ENCODE measurements around the gene CATSPERE.
"Not testable (repeated sequence)": the region's sequence is repeated elsewhere in the genome, so short reads cannot be mapped to it uniquely, and the experiment has no call there.

Gene CATSPERE

GRCh38 chr1:244448279-244449036 is 12.6 kb upstream of the CATSPERE start:
- DNase-seq (ENCODE audit: low read depth in 2 of 2): no peak

- DNase-seq (ENCODE audit: low read depth in 2 of 2): no peak
Measured at GRCh38 chr1:244449936-244450508, 11.1 kb upstream of the CATSPERE start.

DNA sequence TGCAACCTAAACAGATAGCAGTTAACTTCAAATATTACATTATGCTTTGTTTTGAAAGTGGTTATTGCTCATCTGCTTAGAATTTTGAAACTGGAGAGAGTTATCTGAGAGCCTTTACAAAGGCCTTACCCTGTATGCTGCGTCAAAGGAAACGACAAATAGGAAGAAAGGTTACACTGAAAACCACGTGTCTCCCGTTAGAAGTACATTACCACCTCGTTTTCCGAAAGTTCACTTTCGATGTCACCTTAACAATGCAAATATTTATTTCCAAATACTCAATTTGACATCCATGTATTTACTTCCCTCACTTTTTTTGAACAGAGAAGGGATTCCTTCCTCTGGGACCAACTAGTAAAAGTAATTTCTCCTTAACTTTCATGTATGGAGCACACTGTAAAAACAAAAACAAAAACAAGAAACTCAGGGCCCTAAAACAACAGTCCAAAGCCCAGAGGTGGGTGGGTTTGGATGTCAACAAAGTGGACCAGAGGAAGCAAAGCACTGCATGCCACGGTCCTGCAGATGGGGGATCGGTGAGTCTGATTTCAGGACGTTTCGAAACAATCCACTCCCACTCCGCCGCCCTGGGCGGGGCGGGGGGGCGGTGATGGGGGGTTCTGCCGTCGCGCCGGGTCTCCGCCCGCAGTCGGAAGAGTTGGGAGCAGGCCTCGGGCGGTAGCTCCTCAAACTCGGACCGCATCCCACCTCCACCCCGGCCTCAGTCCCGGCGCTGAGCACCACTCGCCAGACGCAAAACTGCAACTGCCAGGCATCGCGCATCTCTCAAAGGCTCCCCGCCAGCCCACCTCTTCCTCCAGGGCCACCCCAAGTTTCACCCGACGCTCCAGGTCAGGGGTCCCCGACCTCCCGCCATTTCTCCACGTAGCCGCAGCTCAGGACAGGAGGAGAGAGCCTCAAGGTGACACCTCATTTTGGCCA is 10.2 kb upstream of the CATSPERE start:
- DNase-seq (ENCODE audit: low read depth in 2 of 2): peak in 1 of 2 experiments; percentile 20

GRCh38 chr1:244451539-244451950 is 9.5 kb upstream of the CATSPERE start, which contains the start of gene ADSS2:
Gene ADSS2, minus strand, starts transcription at chr1:244451909. Its CDS starts 92 bp downstream, at chr1:244451817.
- no peak for DNase-seq (ENCODE audit: low read depth in 2 of 2)

DNA sequence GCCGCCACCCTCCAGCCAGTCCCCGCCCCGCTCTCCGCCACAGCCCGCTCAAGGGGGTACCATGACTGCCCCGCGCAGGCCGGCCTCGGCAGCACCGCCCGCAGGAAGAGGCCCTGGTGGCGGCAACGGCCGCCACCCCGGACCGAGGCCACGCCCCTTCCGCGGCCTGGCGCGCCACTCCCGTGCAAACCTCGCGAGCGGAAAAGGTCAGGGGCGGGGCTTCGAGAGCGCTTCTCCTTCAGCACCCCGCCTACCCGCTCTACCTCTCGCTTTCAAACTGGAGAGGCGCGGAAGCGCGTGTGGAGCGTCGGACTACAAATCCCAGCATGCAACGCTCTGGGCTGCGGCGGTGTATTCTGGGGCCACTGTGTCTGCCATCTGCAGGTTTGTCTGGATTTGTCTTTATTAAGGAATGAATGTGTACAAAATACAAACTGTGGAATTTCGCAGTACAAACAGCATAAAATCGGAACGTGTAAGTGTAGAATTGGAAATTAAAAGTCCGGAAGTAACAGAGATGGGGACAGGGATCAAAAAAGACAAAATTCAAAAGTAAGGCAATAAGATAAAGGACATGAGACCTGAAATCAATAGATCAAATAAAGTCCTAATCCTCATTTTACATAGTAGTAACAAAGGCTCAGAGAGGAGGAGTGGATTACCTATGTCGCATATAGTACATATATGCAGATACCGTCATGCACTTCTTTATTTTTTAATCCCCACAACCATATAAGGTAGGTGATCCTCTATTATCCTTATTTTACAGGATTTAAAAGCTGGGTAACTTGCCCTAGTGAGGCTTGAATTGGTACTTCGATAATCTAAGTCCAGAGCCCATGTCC is 8.9 kb upstream of the CATSPERE start:
- peak; percentile 99 for DNase-seq (ENCODE audit: low read depth in 2 of 2)

DNA sequence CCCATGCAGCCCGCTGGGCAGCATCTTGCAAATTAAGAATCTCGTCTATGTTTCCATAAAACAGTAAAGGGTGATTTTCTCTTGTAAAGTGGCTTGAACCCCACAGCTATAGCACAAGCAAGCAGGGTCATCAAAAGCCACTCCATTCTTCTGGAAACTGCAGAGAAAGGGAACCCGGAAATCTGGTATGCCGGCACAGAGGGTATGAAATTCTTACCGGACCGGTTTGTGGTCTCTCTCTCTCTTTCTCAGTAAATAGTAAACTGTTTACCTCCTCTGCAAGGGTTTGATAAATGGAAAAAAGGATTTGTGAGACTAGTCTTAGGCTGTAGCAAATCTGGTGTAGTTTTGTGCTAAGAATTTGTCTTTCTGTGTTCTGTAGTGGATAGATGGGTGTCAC is 6.7 kb upstream of the CATSPERE start:
- DNase-seq (ENCODE audit: low read depth in 2 of 2): no peak

- no peak for DNase-seq (ENCODE audit: low read depth in 2 of 2)
Measured at GRCh38 chr1:244456586-244456985, 4.5 kb upstream of the CATSPERE start.

DNA sequence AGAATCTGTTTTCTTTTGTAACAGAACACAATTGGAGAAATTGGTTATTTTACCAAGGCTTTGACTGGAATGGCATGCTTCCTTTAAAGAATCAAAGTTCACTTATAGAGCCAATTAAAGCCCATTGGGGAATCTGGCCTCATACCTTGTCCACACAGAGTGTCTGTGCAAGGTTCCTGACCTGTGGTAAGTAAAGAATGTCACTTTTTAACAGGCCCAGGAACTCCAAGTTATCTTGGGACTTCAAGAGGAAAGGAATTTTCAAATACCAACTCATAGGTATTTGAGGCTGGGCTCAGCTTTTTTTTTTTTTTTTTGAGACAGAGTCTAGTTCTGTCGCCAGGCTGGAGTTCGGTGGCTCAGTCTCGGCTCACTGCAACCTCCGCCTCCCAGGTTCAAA is 2.3 kb upstream of the CATSPERE start:
- DNase-seq (ENCODE audit: low read depth in 2 of 2): no peak

- DNase-seq (ENCODE audit: low read depth in 2 of 2): no peak
Measured at GRCh38 chr1:244460197-244460596, 876 bp upstream of the CATSPERE start.

DNA sequence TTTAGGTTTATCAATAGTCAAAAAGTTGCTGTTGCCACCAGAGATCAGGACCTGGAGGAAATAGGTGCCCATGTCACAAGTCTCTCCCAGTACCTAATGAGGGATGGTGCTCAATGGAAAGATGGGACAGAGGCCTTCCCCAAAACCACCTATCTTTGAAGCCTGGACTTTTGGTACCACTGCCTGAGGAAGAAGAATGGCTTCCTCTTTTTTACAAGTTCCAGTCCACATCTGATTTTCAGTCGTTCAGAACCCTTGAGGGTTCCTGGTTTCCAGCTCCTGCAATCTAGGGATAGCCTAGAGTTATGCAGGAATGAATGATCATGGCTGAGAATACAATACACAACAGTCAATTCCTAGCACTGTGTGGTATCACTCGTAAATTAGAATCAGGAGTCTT is 5.7 kb downstream of the CATSPERE start:
- DNase-seq (ENCODE audit: low read depth in 2 of 2): no peak

DNA sequence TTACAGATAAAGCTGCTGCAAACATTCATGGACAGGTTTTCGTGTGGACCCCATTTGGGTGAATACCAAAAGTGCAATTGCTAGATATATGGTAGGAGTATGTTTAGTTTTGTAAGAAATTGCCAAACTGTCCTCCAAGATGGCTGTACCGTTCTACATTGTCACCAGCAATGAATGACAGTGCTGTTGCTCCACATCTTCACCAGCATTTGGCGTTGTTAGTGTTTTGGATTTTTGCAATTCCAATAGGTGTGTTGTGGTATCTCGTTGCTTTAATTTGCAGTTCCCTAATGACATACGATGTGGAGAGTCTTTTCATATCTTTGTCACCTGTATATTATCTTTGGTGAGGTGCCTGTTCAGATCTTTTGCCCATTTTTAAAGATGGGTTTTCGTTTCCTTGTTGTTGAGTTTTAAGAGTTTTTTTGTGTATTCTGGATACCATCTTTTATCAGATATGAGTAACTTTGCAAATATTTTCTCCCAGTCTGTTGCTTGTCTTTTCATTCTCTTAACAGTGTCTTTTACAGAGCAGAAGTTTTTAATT is 12.1 kb downstream of the CATSPERE start:
- DNase-seq (ENCODE audit: low read depth in 2 of 2): no peak

GRCh38 chr1:244484971-244485370 is 23.9 kb downstream of the CATSPERE start:
- DNase-seq (ENCODE audit: low read depth in 2 of 2): not testable (repeated sequence)

DNA sequence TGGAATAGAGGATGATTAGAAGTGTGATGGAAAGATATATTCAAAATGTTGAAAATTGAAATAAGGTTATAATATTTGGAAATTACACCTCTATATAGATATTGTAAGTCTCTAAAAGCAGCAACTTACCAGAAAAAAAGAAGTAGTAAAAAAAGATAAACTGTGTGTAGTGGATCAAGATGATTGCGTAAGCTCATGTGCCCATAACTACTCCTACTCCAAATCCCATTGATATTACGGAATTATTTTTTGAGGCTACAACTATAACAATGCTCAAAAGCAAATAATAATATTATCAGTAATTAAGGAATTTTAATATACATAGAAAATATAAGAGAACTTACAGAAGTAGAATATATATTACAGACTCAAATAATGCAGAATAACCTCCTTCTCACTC is 33.6 kb downstream of the CATSPERE start:
- DNase-seq (ENCODE audit: low read depth in 2 of 2): no peak

DNA sequence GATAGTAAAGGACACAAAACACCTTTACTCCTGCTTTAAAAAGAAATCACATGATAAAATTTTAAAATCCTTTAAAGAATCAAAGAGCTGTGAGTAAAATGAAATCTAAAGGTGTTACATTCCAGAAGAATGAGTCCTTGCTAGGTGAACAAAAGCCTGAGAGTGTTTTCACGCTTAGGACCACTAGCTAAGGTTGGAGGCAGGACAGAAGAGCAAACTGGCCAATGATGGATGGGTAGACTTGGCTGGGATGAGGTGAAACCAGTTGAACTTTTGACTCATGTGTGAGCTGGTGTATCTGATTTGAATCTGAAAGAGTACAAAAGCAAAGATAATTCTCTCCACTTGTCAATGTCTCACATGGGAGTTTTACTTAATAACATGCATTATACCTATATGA is 35.1 kb downstream of the CATSPERE start:
- DNase-seq (ENCODE audit: low read depth in 2 of 2): no peak

DNA sequence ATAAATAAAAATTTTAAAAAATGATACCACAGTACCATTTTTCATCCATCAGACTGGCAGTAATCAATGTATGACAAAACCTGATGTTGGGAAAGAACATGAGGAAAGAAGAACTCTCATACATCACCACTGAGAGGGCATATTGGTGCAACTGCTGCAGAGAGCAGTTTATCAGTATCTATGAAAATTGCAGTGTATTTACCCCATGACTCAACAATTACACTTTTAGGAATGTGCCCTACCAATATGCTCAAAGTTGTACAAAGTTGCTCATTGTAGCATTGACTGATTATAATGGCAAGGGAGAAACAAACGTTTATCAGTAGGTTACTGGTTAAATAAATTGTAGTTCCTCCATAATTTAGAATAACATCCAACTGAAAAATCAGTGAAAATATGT is 36.7 kb downstream of the CATSPERE start:
- no peak for DNase-seq (ENCODE audit: low read depth in 2 of 2)

- DNase-seq (ENCODE audit: low read depth in 2 of 2): not testable (repeated sequence)
Measured at GRCh38 chr1:244499484-244499883, 38.4 kb downstream of the CATSPERE start.

DNA sequence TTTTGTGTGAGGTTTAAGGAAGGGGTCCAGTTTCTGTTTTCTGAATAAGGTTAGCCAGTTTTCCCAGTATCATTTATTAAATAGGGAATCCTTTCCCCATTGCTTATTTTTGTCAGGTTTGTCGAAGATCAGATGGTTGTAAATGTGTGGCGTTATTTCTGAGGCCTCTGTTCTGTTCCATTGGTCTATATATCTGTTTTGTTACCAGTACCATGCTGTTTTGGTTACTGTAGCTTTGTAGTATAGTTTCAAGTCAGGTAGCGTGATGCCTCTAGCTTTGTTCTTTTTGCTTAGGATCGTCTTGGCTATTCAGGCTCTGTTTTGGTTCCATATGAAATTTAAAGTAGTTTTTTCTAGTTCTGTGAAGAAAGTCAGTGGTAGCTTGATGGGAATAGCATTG is 39.4 kb downstream of the CATSPERE start:
- DNase-seq (ENCODE audit: low read depth in 2 of 2): not testable (repeated sequence)

- no peak for DNase-seq (ENCODE audit: low read depth in 2 of 2)
Measured at GRCh38 chr1:244502630-244503029, 41.6 kb downstream of the CATSPERE start.

- no peak for DNase-seq (ENCODE audit: low read depth in 2 of 2)
Measured at GRCh38 chr1:244513493-244513892, 52.4 kb downstream of the CATSPERE start.

DNA sequence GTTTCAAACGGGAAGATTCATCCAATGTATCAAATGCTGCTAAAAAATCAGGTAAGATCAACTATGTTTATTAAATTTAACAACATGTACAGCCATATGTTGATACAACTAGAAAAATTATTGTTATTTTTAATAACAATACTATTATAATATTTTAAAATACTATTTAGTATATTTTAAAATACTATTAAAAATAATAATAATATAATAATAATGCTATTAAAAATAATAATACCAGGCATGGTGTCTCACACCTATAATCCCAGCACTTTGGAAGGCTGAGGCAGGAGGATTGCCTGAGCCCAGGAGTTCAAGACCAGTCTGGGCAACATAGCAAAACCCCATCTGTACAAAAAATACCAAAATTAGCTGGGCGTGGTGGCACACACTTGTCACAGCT is 54.6 kb downstream of the CATSPERE start:
- no peak for DNase-seq (ENCODE audit: low read depth in 2 of 2)

DNA sequence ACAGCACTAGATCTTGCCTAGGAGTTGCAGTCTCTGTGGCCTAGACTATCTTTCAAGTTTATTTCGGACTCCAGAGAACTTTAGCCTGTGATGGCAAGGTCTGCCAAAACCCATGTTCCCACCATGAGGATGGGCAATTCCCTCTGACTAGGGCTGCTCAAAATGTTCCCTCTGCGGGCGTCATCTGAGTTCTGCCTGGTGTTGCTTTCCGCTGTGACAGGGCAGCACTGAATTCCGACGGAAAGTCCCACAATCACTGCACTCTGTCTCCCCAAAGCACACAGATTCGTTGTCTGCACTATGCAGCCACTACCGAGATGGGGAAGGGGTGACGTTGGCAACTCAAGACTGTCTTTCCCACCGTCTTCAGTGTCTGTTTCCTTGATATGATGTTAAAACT is 75.2 kb downstream of the CATSPERE start:
- no peak for DNase-seq (ENCODE audit: low read depth in 2 of 2)
